Measurements from ENCODE around the gene STAM2. TPM values are rescaled to one million over a fixed set of nuclear protein-coding genes. Genes with fewer than 3 reads are reported as not detected.
"Not testable (repeated sequence)": the region's sequence is repeated elsewhere in the genome, so short reads cannot be mapped to it uniquely, and the experiment has no call there.

The STAM2 gene
- total RNA-seq, 2 donors from 2014 or later, result 30.6 to 42.0 TPM

DNA sequence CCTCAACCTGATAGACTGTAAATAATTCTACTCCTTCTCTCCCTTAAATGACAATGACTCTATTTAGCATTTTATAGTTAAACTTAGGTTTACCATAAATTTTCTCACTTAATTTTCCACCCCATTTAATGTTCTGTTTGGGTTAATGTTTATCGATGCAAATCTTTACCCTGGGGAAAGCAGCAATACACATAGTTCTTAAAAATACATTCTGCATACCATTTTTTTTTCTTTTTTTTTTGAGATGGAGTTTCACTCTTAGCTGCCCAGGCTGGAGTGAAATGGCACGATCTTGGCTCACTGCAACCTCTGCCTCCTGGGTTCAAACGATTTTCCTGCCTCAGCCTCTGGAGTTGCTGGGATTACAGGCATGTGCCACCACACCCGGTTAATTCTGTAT lies 14.0 kb downstream of the STAM2 start:
- no peaks in the 10 kb centered on the region for H3K36me3 ChIP-seq
- no peak overlapping the region for H3K27ac ChIP-seq

GRCh38 chr2:152160378-152160777 lies 15.2 kb downstream of the STAM2 start:
- H3K4me3 ChIP-seq; intact Hi-C loops (cut with DNase I); H3K27me3 ChIP-seq; H3K27ac ChIP-seq; H3K9ac ChIP-seq (ENCODE audit: low read depth in 2 of 2, low read length in 2 of 2); DNase-seq; H3K36me3 ChIP-seq; H3K9me3 ChIP-seq; H3K4me1 ChIP-seq: not testable (repeated sequence)

More for the DNA sequence above, 14.0 kb downstream of the STAM2 start:
- no peaks in the 10 kb centered on the region for H3K9me3 ChIP-seq
- H3K4me1 ChIP-seq, result no peaks in the 10 kb centered on the region
- intact Hi-C loops (cut with DNase I), result no loop called here
- TF ChIP-seq, protein P1, sequence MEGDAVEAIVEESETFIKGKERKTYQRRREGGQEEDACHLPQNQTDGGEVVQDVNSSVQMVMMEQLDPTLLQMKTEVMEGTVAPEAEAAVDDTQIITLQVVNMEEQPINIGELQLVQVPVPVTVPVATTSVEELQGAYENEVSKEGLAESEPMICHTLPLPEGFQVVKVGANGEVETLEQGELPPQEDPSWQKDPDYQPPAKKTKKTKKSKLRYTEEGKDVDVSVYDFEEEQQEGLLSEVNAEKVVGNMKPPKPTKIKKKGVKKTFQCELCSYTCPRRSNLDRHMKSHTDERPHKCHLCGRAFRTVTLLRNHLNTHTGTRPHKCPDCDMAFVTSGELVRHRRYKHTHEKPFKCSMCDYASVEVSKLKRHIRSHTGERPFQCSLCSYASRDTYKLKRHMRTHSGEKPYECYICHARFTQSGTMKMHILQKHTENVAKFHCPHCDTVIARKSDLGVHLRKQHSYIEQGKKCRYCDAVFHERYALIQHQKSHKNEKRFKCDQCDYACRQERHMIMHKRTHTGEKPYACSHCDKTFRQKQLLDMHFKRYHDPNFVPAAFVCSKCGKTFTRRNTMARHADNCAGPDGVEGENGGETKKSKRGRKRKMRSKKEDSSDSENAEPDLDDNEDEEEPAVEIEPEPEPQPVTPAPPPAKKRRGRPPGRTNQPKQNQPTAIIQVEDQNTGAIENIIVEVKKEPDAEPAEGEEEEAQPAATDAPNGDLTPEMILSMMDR (IDR thresholded peaks at IDR 0.05), result no peak
- H3K9ac ChIP-seq (ENCODE audit: low read depth in 2 of 2, low read length in 2 of 2), result no peak overlapping the region
- H3K4me3 ChIP-seq, result no peak overlapping the region
- no peaks in the 10 kb centered on the region for H3K27me3 ChIP-seq
- DNase-seq, result no peak

- no peak for DNase-seq
- H3K27me3 ChIP-seq, result no peaks in the 10 kb centered on the region
- no peak overlapping the region for H3K4me3 ChIP-seq
- H3K27ac ChIP-seq, result no peak overlapping the region
- no peaks in the 10 kb centered on the region for H3K4me1 ChIP-seq
- H3K9ac ChIP-seq (ENCODE audit: low read depth in 2 of 2, low read length in 2 of 2), result no peak overlapping the region
- intact Hi-C loops (cut with DNase I), result no loop called here
- H3K9me3 ChIP-seq, result no peaks in the 10 kb centered on the region
- TF ChIP-seq, protein P1 (IDR thresholded peaks at IDR 0.05), result no peak
- no peaks in the 10 kb centered on the region for H3K36me3 ChIP-seq
Observed at GRCh38 chr2:152157253-152157652, 18.3 kb downstream of the STAM2 start.

DNA sequence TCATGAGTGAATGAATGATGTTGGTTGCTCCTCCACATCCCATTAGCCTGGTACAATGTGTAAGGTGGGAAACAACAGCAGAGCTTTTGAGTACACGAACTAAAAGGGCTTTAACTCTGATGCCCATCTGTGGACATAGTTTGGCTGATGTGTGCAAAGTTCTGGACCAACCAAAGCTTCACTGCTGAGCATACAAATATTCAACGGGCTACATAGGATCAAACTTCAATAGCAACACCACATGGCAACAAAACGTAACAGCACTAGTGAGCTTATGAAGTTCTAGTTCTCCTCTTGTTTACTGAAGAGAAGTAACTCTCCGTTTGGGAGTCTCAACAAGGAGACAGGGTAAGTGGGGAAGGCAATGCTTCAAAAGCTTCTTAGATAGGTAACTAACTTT lies 20.4 kb downstream of the STAM2 start:
- no peak for DNase-seq
- intact Hi-C loops (cut with DNase I), result no loop called here
- Histone ChIP-seq H3K27me3 (no peaks in the 10 kb centered on the region), H3K9ac (ENCODE audit: low read depth in 2 of 2, low read length in 2 of 2) (no peak overlapping the region), H3K4me3 (no peak overlapping the region), H3K36me3 (no peaks in the 10 kb centered on the region), H3K9me3 (no peaks in the 10 kb centered on the region), H3K27ac (no peak overlapping the region), H3K4me1 (no peaks in the 10 kb centered on the region)
- TF ChIP-seq, protein P1 (IDR thresholded peaks at IDR 0.05), result no peak

DNA sequence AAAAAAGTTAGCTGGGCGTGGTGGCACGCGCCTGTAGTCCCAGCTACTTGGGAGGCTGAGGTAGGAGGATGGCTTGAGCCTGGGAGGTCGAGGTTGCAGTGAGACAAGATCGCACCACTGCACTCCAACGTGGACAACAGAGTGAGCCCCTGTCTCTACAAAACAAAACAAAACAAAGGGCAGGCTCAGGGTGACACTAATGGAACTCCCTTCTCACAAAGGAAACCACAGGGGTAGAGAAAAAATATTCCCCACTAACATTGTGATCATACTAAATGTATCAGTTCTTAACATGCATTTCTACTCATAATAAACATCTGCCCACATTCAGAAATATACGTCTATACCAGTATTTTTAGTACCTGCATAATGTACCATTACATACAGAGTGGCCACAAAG lies 21.1 kb downstream of the STAM2 start:
- no peaks in the 10 kb centered on the region for H3K4me1 ChIP-seq
- no peak for DNase-seq
- no peaks in the 10 kb centered on the region for H3K27me3 ChIP-seq
- no peak overlapping the region for H3K27ac ChIP-seq
- no peaks in the 10 kb centered on the region for H3K9me3 ChIP-seq
- H3K36me3 ChIP-seq, result no peaks in the 10 kb centered on the region
- intact Hi-C loops (cut with DNase I), result no loop called here
- H3K4me3 ChIP-seq, result no peak overlapping the region
- no peak overlapping the region for H3K9ac ChIP-seq (ENCODE audit: low read depth in 2 of 2, low read length in 2 of 2)
- TF ChIP-seq, protein P1 (IDR thresholded peaks at IDR 0.05), result no peak

GRCh38 chr2:152134488-152135280 lies 40.9 kb downstream of the STAM2 start:
- Histone ChIP-seq H3K9me3 (no peaks in the 10 kb centered on the region), H3K36me3 (no peaks in the 10 kb centered on the region), H3K4me1 (no peaks in the 10 kb centered on the region), H3K9ac (ENCODE audit: low read depth in 2 of 2, low read length in 2 of 2) (no peak overlapping the region), H3K27ac (no peak overlapping the region), H3K4me3 (no peak overlapping the region), H3K27me3 (no peaks in the 10 kb centered on the region)
- DNase-seq, result no peak
- intact Hi-C loops (cut with DNase I), result no loop called here
- TF ChIP-seq, protein P1 (IDR thresholded peaks at IDR 0.05), result no peak
